GM11168 (cell line): ENCODE data around the gene SIVA1.

Source experiments
- in situ Hi-C: fragments of 300-500 bp; cut with MboI; formaldehyde crosslinking; loops from one replicate; pipeline ENCODE4 v1.12.0; 2022; ENCODE audit warnings: low sequenced_read_pairs; ENCODE audit not compliant: unreplicated experiment

Gene SIVA1

DNA sequence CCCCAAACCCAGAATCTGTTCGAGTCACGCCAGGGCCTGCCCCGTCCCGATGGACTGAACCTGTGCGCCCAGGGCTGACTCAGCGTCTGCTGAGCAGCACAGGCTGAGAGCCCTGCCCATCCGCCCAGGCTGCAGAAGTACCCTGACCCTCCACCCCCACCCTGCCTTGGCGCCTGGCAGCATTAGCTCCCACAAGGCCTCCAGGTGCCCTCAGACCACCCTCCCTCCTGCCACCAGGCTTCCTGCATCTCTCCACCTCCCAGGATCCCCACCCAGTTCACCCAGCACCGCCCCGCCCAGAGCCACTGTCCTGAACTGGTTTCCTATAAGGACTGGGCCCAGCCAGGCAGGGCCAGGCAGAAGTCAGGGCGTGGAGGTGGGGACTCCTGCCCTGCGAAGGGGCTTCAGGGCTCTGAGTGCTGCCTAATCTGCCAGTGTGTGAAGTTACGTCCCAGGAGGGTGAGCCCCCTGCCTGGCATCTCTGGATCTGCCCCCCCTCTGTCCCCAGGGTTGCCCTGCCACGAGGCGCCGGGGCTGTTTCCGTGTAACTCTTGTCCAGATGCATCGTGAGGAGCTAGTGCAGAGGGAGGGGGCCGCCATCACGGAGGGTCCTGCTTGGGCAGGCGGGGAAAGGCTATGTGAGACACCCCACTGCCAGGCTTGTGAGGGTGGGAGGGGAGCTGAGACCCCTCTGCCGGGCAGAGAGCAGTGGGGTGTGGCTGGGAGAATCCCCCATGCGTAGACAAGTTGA is 19.8 kb upstream of the SIVA1 start:
- in situ Hi-C loops = no loop called here

GRCh38 chr14:104734051-104734587 is 18.8 kb upstream of the SIVA1 start:
- in situ Hi-C loops = no loop called here

GRCh38 chr14:104734601-104734990 is 18.4 kb upstream of the SIVA1 start:
- in situ Hi-C loops = no loop called here

- in situ Hi-C loops = no loop called here
These were observed 17.8 kb upstream of the SIVA1 start for GRCh38 chr14:104734991-104735779.

GRCh38 chr14:104735830-104736642 is 16.9 kb upstream of the SIVA1 start:
- in situ Hi-C loops = no loop called here

DNA sequence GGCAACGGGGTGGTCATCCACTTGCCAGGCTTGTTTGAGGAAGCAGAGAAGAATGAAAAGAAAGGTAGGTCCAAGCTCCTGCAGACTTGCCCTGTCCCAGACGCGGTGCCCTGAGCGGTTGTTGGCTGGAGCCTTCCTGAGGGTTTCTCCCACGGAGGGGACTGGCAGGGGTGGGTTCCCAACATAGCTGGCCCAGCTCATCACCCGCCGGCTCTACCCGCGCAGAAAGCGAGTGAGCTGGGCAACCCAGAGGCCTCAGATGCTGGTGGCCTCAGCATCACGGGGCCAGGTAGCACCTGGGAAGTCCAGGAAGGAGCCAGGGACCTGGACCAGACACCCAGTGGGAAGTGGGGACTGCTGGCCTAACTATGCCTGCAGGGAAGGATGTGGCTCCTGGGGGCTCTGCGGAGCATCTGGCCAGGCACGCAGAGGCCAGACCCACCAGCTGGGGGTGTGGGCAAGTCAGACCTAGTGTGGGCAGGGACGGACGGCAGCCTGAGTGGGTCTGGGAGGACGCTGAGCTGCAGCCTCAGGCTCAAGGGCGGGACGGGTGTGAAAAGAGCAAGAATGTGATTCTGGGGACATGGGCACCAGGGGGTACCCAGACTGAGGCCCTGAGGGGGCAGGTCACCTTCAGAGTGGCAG is 14.4 kb upstream of the SIVA1 start:
- in situ Hi-C loops = no loop called here

- in situ Hi-C loops = no loop called here
These were observed 13.9 kb upstream of the SIVA1 start for GRCh38 chr14:104739026-104739425.

DNA sequence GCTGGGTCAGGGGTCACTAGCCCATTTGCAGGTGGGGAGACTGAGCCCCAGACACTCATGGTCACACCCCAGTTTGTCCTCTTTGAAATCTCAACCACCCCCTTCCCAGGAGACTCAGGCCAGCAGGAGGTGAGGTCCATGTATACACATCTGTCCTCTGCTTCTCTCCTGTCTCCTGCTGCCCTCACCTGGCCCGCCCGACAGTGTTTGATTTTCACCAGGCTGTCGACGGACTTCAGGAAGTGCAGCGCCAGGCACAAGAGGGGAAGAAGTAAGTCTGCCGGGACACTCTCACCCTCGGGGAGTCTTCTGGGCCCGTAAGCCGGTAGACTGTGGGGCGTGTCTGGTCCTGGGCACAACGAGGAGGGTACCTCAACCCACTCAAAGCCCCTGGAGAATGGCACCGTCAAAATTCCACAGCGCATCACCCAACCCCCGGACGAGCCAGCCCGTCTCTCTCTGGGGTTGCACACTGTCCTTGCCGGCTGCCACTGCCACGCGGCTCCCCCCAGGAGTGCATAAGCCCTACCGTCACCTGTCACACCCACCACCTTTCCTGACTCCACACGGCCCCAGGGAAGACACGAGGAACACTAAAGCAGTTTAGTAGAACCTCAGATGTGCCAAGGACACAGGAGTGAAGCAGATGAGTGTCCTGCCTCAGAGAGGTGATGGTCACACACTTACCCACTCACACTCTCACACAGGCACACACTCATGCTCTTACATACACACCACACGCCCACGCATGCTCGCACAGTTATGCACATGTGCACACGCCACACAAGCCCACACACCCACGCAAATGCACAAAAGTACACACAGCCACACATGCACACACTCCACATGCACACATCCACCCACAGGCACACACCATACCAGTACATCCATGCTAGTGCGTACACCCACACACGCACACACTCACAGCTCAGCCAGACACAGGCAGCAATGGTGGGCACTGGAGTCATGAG is 13.1 kb upstream of the SIVA1 start:
- in situ Hi-C loops = no loop called here

GRCh38 chr14:104741108-104741802 is 11.7 kb upstream of the SIVA1 start:
- in situ Hi-C loops = no loop called here

DNA sequence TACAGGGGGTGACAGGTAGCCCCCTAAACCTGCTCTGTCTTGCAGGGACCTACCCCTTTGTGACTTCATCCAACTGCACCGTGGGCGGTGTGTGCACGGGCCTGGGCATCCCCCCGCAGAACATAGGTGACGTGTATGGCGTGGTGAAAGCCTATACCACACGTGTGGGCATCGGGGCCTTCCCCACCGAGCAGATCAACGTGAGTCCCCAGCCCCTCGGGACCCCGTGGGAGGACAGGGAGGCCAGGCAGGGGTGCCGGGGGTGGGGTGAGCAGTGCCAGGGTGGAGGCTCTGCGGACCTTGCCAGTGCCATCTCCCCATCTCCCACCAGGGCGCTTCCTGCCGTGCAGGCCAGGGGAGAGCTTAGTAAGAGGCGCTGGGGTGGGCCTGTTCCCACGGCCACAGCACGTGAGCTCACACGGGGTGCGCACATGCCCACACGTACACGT is 11.1 kb upstream of the SIVA1 start:
- in situ Hi-C loops = no loop called here

- in situ Hi-C loops = no loop called here
These were observed 10.1 kb upstream of the SIVA1 start for GRCh38 chr14:104742586-104743455.

DNA sequence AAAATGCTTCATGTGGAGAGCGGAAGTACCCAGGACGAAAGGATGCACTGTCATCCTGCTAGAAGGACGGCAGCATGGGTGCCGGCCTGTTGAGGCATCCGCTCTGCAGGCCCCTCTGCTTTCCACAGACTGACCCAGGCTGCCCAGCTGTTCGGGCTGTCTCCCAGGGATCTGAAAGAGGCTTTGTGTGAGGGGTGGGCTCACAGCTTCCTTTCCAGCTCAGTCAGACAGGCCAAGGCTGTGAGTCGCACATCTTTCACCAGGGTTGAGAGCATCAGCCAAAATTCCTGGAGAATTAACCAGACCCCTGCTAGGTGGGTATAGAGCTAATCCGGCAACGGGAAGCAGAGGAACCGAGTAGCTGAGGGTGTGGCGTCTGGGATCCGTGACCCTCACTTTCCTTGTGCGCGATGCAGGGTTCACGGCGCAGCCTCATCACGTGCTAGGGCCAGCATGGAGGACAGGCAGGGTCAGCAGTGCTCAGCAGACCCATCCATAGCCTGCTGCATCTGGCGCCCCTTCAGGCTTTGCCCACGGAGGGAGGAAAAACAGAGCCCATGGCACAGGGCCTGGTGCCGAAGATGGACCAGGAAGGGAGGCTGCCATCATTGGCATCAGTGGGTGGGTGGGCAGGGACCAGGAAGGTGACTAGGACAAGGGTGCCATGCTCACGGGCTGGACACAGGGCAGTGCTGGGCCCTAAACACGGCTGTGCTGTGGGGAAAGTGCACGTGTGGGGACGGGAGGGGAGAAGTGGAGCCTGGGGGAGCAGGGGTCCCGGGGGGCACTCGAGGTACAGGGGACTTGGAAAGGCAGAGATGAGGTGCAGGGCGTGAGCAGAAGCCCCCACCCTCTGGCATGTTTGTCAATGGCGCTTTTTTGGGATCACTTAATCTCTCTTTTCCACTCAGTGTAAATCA is 9.2 kb upstream of the SIVA1 start:
- in situ Hi-C loops = no loop called here

GRCh38 chr14:104744484-104744883 is 8.5 kb upstream of the SIVA1 start:
- in situ Hi-C loops = no loop called here

DNA sequence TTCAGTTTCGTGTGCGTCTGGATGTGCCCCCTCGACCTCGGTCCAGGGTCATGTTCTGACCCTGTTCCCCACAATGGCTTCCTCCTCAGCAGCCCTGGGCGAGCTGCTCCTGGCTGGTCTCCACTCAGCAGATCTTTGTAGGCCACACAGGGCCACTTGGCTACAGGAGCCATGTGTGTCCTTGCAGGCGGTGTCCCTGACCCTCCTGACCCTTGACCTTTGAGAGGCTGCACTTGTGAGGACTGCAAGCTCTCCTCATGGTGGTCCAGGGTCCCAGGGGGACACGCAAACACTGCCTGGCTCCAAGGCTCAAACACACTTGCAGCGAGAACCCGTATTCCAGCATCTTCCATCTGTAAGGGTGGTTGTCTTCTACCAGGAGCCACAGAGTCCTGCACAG is 7.5 kb upstream of the SIVA1 start:
- in situ Hi-C loops = no loop called here

DNA sequence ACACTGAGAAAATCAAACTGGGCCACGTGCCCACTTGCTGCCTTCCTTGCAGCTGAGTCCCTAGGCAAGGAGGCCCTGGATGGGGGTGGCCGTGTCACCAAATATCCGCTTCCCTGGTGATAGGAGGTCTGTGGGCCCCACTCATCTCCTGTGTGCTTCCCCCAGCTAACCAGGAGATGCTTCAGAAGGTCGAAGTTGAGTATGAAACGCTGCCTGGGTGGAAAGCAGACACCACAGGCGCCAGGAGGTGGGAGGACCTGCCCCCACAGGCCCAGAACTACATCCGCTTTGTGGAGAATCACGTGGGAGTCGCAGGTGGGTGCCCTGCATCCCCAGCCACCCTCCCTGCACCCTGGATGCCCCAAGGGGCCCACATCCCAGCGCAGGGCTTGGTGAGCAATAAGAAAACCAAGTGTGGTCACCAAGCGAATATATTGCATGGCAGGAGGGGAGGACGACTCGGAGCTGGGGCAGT is 6.8 kb upstream of the SIVA1 start:
- in situ Hi-C loops = no loop called here

GRCh38 chr14:104746934-104747481 is 5.9 kb upstream of the SIVA1 start:
- in situ Hi-C loops = no loop called here
